IMR-90 (cell line): Measurements from ENCODE around the gene FARP1. TPM values are rescaled to one million over a fixed set of nuclear protein-coding genes. Genes with fewer than 3 reads are reported as not detected.

Source experiments
- ATAC-seq: fragments of 200-7000 bp; cut with Tn5 transposase; 2 replicates; pipeline ENCODE4 v1.9.1; 2020; ENCODE audit warnings: low read depth, mild to moderate bottlenecking, moderate library complexity
- BruUV-seq: library from RNA; stranded (reverse); fragments of 400-500 nt; replicated peaks from 2 replicates; lab custom pipeline; 2021; lab: Mats Ljungman, UMichigan
- CTCF ChIA-PET: fragments of 300-600 bp; formaldehyde crosslinking; extraction: SDS; loops from one replicate; lab custom pipeline; 2021; ENCODE audit warnings: antibody characterized with exemption; lab: Yijun Ruan, JAX
- POLR2A ChIA-PET: fragments of 300-600 bp; sonication (Branson Sonifier 250); formaldehyde crosslinking; loops from one replicate; lab custom pipeline; 2022; ENCODE audit warnings: antibody characterized with exemption; ENCODE audit not compliant: unreplicated experiment; lab: Charles Lee
- DNase-seq: peaks from one replicate; pipeline ENCODE4 v3.0.0; 2013
- H2AFZ ChIP-seq: replicated peaks from 2 replicates; pipeline ENCODE3; 2013; ENCODE audit warnings: low read length, mild to moderate bottlenecking; ENCODE audit not compliant: poor library complexity
- H2AK5ac ChIP-seq: 2 replicates; pipeline ENCODE4 v1.6.1; 2013; ENCODE audit warnings: low read depth, low read length, inconsistent platforms
- H2AK9ac ChIP-seq: replicated peaks from 2 replicates; pipeline ENCODE3; 2013; ENCODE audit warnings: mild to moderate bottlenecking, low read depth, low read length, moderate library complexity; ENCODE audit not compliant: poor library complexity
- H2BK120ac ChIP-seq: 2 replicates; pipeline ENCODE4 v1.6.1; 2013; ENCODE audit warnings: low read depth, low read length, inconsistent platforms
- H2BK15ac ChIP-seq: 3 replicates; pipeline ENCODE4 v1.6.1; 2013; ENCODE audit warnings: low read depth, low read length, inconsistent platforms
- H2BK20ac ChIP-seq: 2 replicates; pipeline ENCODE4 v1.6.1; 2013; ENCODE audit warnings: low read depth, mild to moderate bottlenecking, inconsistent platforms, low read length, moderate library complexity
- H2BK5ac ChIP-seq: 2 replicates; pipeline ENCODE4 v1.6.1; 2013; ENCODE audit warnings: mild to moderate bottlenecking, low read depth, low read length, inconsistent platforms; ENCODE audit not compliant: poor library complexity, severe bottlenecking
- H3K14ac ChIP-seq: replicated peaks from 2 replicates; pipeline ENCODE4 v1.6.1; 2013; ENCODE audit warnings: low read depth, low read length, inconsistent platforms
- H3K18ac ChIP-seq: 2 replicates; pipeline ENCODE4 v1.6.1; 2013; ENCODE audit warnings: low read depth, low read length, control low read depth
- H3K23ac ChIP-seq: 2 replicates; pipeline ENCODE4 v1.6.1; 2013; ENCODE audit warnings: low read depth, low read length, inconsistent platforms
- H3K27ac ChIP-seq: 2 replicates; pipeline ENCODE4 v1.5.1; 2013; ENCODE audit warnings: mild to moderate bottlenecking, control low read depth, low read length; ENCODE audit not compliant: insufficient read depth
- H3K27me3 ChIP-seq: 2 replicates; pipeline ENCODE4 v1.6.1; 2013; ENCODE audit warnings: low read length; ENCODE audit not compliant: control insufficient read depth, insufficient read depth
- H3K36me3 ChIP-seq: 2 replicates; pipeline ENCODE4 v1.6.1; 2013; ENCODE audit warnings: low read length, mixed read lengths; ENCODE audit not compliant: control insufficient read depth, insufficient read depth
- H3K4ac ChIP-seq: 2 replicates; pipeline ENCODE4 v1.6.1; 2013; ENCODE audit warnings: low read depth, low read length, inconsistent platforms
- H3K4me1 ChIP-seq: 2 replicates; pipeline ENCODE4 v1.6.1; 2013; ENCODE audit warnings: low read length, mixed read lengths; ENCODE audit not compliant: control insufficient read depth, insufficient read depth
- H3K4me2 ChIP-seq: 2 replicates; pipeline ENCODE4 v1.6.1; 2013; ENCODE audit warnings: low read depth, mild to moderate bottlenecking, control low read depth, low read length, moderate library complexity
- H3K4me3 ChIP-seq: 2 replicates; pipeline ENCODE4 v1.5.1; 2013; ENCODE audit warnings: low read depth, mild to moderate bottlenecking, control low read depth, low read length, moderate library complexity; ENCODE audit not compliant: insufficient read depth
- H3K56ac ChIP-seq: 2 replicates; pipeline ENCODE4 v1.6.1; 2013; ENCODE audit warnings: low read length, inconsistent platforms; ENCODE audit not compliant: insufficient read depth; ENCODE audit errors: extremely low read depth
- H3K79me1 ChIP-seq, 2 experiments: 2 replicates each; pipeline ENCODE4 v1.6.1; 2013; ENCODE audit warnings: low read length in 2 of 2, inconsistent platforms in 1 of 2, low read depth in 1 of 2
- H3K9ac ChIP-seq: 2 replicates; pipeline ENCODE4 v1.6.1; 2013; ENCODE audit warnings: low read depth, low read length, control low read depth
- H3K9me1 ChIP-seq: 2 replicates; pipeline ENCODE4 v1.6.1; 2013; ENCODE audit warnings: low read length, inconsistent platforms; ENCODE audit not compliant: insufficient read depth
- H3K9me3 ChIP-seq: 2 replicates; pipeline ENCODE4 v1.6.1; 2013; ENCODE audit warnings: low read length; ENCODE audit not compliant: control insufficient read depth, insufficient read depth
- H4K20me1 ChIP-seq: 2 replicates; pipeline ENCODE4 v1.6.1; 2013; ENCODE audit warnings: low read length, inconsistent platforms; ENCODE audit not compliant: insufficient read depth
- H4K5ac ChIP-seq: 2 replicates; pipeline ENCODE4 v1.6.1; 2013; ENCODE audit warnings: mild to moderate bottlenecking, low read depth, low read length, control low read depth
- H4K8ac ChIP-seq, 2 experiments: 2 replicates each; pipeline ENCODE4 v1.6.1; 2013; ENCODE audit warnings: low read depth in 2 of 2, low read length in 2 of 2, control low read depth in 1 of 2, inconsistent platforms in 1 of 2
- H4K91ac ChIP-seq: 2 replicates; pipeline ENCODE4 v1.6.1; 2013; ENCODE audit warnings: low read depth, low read length, inconsistent platforms; ENCODE audit not compliant: insufficient read depth
- BHLHE40 ChIP-seq: fragments of 150-350 bp; IDR thresholded peaks from 2 replicates; pipeline ENCODE4 v1.6.1; 2016; ENCODE audit warnings: mild to moderate bottlenecking, low read depth, low read length
- CEBPB ChIP-seq: IDR thresholded peaks from 2 replicates; pipeline ENCODE4 v1.6.1; 2012; ENCODE audit warnings: low read depth, low read length, improper control_type of control experiment
- CHD1 ChIP-seq: IDR thresholded peaks from 2 replicates; pipeline ENCODE4 v1.6.1; 2012; ENCODE audit warnings: low read depth, low read length, improper control_type of control experiment
- FOS ChIP-seq: fragments of 150-350 bp; IDR thresholded peaks from 2 replicates; pipeline ENCODE4 v1.6.1; 2016; ENCODE audit warnings: low read depth, low read length
- MAFK ChIP-seq: IDR thresholded peaks from 2 replicates; pipeline ENCODE4 v1.6.1; 2012; ENCODE audit warnings: low read depth, low read length, improper control_type of control experiment
- MAZ ChIP-seq: IDR thresholded peaks from 2 replicates; pipeline ENCODE4 v1.6.1; 2012; ENCODE audit warnings: low read depth, mild to moderate bottlenecking, low read length, improper control_type of control experiment, moderate library complexity, borderline replicate concordance
- MXI1 ChIP-seq: IDR thresholded peaks from 2 replicates; pipeline ENCODE4 v1.6.1; 2012; ENCODE audit warnings: low read depth, mild to moderate bottlenecking, low read length, moderate library complexity, borderline replicate concordance
- NFE2L2 ChIP-seq: fragments of 150-350 bp; IDR thresholded peaks from 2 replicates; pipeline ENCODE4 v1.6.1; 2016; ENCODE audit warnings: low read depth, mild to moderate bottlenecking, low read length
- POLR2A ChIP-seq: IDR thresholded peaks from 2 replicates; pipeline ENCODE4 v1.6.1; 2012; ENCODE audit warnings: mild to moderate bottlenecking, low read depth, low read length
- RAD21 ChIP-seq: IDR thresholded peaks from 2 replicates; pipeline ENCODE4 v1.6.1; 2012; ENCODE audit warnings: low read length, improper control_type of control experiment
- RCOR1 ChIP-seq: IDR thresholded peaks from 2 replicates; pipeline ENCODE4 v1.6.1; 2012; ENCODE audit warnings: mild to moderate bottlenecking, low read length, improper control_type of control experiment; ENCODE audit not compliant: insufficient replicate concordance
- RFX5 ChIP-seq: IDR thresholded peaks from 2 replicates; pipeline ENCODE4 v1.8.0; 2012; ENCODE audit warnings: low read depth, mild to moderate bottlenecking, low read length, moderate library complexity
- SMC3 ChIP-seq: fragments of 150-350 bp; IDR thresholded peaks from 2 replicates; pipeline ENCODE4 v1.6.1; 2016; ENCODE audit warnings: low read depth, mild to moderate bottlenecking, antibody characterized with exemption, low read length, moderate library complexity
- WGBS, 2 experiments: methylation state at CpG; one replicate each; pipeline versions ENCODE4 v1.1.5 to v1.1.7; 2013; ENCODE audit warnings: missing lambda C conversion rate in 2 of 2; ENCODE audit not compliant: insufficient read length in 1 of 2; ENCODE audit errors: extremely low coverage in 2 of 2; 5-methylcytosine and 5-hydroxymethylcytosine counted together
- dilution Hi-C: fragments of 300-500 bp; cut with HindIII; formaldehyde crosslinking; loops from one replicate; pipeline ENCODE4 v1.14.3; 2018; ENCODE audit warnings: low sequenced_read_pairs; ENCODE audit not compliant: unreplicated experiment
- in situ Hi-C: fragments of 300-500 bp; cut with MboI; formaldehyde crosslinking; loops from 3 replicates; pipeline ENCODE4 v1.14.3; 2019; ENCODE audit warnings: low sequenced_read_pairs, inconsistent platforms, mixed read lengths
- intact Hi-C: fragments of 100-400 bp; cut with micrococcal nuclease; formaldehyde crosslinking; loops from 2 replicates; pipeline ENCODE4 v1.10.0; 2022
- polyA plus RNA-seq, 3 experiments: library from polyadenylated mRNA; depleted of rRNA; stranded (reverse); fragments of >200 nt; gene quantifications; 2 replicates each; pipeline ENCODE4 v1.2.3, GENCODE V29; 2012; ENCODE audit warnings: low replicate concordance in 1 of 3
- total RNA-seq: library from RNA; depleted of rRNA; stranded (reverse); fragments of >200 nt; gene quantifications from 2 replicates; pipeline ENCODE4 v1.2.3, GENCODE V29; 2012
- TF ChIP-seq, protein P1 (sequence below): conservative IDR thresholded peaks from 2 replicates; pipeline ENCODE4 v1.5.1; 2012; ENCODE audit warnings: mild to moderate bottlenecking, low read depth, low read length, improper control_type of control experiment
- TF ChIP-seq, protein P2 (sequence below): fragments of 150-350 bp; IDR thresholded peaks from 2 replicates; pipeline ENCODE4 v1.6.1; 2017; ENCODE audit warnings: mild to moderate bottlenecking, antibody characterized with exemption, low read length, low read depth
- TF ChIP-seq, protein P3 (sequence below): fragments of 150-350 bp; IDR thresholded peaks from 2 replicates; pipeline ENCODE4 v1.6.1; 2016; ENCODE audit warnings: low read depth, mild to moderate bottlenecking, low read length, moderate library complexity, borderline replicate concordance

Gene FARP1
- total and polyA plus RNA-seq, 2 of the 4 experiments (the other 2 are of a cell fraction), result 39.6 to 57.0 TPM

DNA sequence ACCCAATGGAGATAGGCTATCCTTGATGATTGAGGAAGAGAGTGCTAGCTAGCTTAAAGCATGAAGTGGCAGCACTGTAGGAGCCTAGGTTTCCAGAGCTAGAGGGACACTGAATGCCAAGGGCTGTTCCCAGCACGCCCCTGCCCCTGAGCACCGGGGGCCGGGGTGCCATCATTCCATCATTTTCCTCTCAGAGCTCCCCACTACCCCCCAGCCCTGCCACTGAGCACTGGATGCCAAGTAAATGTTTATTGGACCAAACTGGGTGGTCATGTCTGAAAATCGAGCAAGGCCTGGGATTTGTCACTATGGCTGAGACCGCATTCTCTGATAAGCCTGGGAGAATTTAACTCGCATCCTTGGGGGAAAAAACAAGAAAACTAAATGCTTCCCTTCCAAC is 291.2 kb downstream of the FARP1 start:
- no peak overlapping the region for H2BK20ac ChIP-seq
- TF ChIP-seq RFX5 (no peak), MAFK (no peak), RCOR1 (no peak), MAZ (no peak), POLR2A (no peak), SMC3 (no peak), NFE2L2 (no peak), MXI1 (no peak), CHD1 (no peak), FOS (no peak), CEBPB (no peak), RAD21 (no peak), BHLHE40 (no peak)
- TF ChIP-seq, protein P1, sequence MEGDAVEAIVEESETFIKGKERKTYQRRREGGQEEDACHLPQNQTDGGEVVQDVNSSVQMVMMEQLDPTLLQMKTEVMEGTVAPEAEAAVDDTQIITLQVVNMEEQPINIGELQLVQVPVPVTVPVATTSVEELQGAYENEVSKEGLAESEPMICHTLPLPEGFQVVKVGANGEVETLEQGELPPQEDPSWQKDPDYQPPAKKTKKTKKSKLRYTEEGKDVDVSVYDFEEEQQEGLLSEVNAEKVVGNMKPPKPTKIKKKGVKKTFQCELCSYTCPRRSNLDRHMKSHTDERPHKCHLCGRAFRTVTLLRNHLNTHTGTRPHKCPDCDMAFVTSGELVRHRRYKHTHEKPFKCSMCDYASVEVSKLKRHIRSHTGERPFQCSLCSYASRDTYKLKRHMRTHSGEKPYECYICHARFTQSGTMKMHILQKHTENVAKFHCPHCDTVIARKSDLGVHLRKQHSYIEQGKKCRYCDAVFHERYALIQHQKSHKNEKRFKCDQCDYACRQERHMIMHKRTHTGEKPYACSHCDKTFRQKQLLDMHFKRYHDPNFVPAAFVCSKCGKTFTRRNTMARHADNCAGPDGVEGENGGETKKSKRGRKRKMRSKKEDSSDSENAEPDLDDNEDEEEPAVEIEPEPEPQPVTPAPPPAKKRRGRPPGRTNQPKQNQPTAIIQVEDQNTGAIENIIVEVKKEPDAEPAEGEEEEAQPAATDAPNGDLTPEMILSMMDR, result no peak
- TF ChIP-seq, protein P2, sequence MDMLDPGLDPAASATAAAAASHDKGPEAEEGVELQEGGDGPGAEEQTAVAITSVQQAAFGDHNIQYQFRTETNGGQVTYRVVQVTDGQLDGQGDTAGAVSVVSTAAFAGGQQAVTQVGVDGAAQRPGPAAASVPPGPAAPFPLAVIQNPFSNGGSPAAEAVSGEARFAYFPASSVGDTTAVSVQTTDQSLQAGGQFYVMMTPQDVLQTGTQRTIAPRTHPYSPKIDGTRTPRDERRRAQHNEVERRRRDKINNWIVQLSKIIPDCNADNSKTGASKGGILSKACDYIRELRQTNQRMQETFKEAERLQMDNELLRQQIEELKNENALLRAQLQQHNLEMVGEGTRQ, result no peak
- TF ChIP-seq, protein P3, sequence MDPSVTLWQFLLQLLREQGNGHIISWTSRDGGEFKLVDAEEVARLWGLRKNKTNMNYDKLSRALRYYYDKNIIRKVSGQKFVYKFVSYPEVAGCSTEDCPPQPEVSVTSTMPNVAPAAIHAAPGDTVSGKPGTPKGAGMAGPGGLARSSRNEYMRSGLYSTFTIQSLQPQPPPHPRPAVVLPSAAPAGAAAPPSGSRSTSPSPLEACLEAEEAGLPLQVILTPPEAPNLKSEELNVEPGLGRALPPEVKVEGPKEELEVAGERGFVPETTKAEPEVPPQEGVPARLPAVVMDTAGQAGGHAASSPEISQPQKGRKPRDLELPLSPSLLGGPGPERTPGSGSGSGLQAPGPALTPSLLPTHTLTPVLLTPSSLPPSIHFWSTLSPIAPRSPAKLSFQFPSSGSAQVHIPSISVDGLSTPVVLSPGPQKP, result no peak
- H3K9me3 ChIP-seq, result no peaks in the 10 kb centered on the region
- no peak overlapping the region for H3K56ac ChIP-seq
- DNase-seq (no peak), ATAC-seq (no peak)
- H3K4me1 ChIP-seq, result no peaks in the 10 kb centered on the region
- H3K4ac ChIP-seq, result no peak overlapping the region
- no CpG with 5 or more reads among the region's 6 CpGs for WGBS, 2 experiments
- H2AK9ac ChIP-seq, result no peak overlapping the region
- no peak overlapping the region for H4K8ac ChIP-seq
- no TSS peak for BruUV-seq
- no peak overlapping the region for H2AK5ac ChIP-seq
- in situ Hi-C loops, result loop anchor here (25.0 kb wide), 1 partner anchor 603 kb away; no protein-coding TSS in a partner anchor
- intact Hi-C loops, result no loop called here
- H3K14ac ChIP-seq, result no peak overlapping the region
- H3K4me3 ChIP-seq, result no peak overlapping the region
- POLR2A ChIA-PET, result no interaction called here
- H3K27ac ChIP-seq, result no peak overlapping the region
- peaks cover 0 to 19% of the 10 kb centered on the region in 2 experiments; a peak in 2 of 4 replicates for H3K79me1 ChIP-seq
- H3K9me1 ChIP-seq, result peaks cover 5% of the 10 kb centered on the region
- CTCF ChIA-PET, result no interaction called here
- dilution Hi-C loops, result no loop called here
- H4K20me1 ChIP-seq, result peaks cover 4% of the 10 kb centered on the region; the same call in 1 of the 2 replicates
- H3K9ac ChIP-seq, result no peak overlapping the region
- no peak overlapping the region for H2BK120ac ChIP-seq
- H3K23ac ChIP-seq, result no peak overlapping the region
- no peak overlapping the region for H3K18ac ChIP-seq
- no peak overlapping the region for H2AFZ ChIP-seq
- H2BK15ac ChIP-seq, result no peak overlapping the region
- no peak overlapping the region for H4K91ac ChIP-seq
- no peak overlapping the region for H4K5ac ChIP-seq
- H3K36me3 ChIP-seq, result peaks cover 74% of the 10 kb centered on the region
- H3K4me2 ChIP-seq, result no peak overlapping the region
- H3K27me3 ChIP-seq, result no peaks in the 10 kb centered on the region
- no peak overlapping the region for H2BK5ac ChIP-seq
